Hepatocyte (in vitro differentiated cells): ENCODE measurements around the gene MARK3. TPM values are rescaled to one million over a fixed set of nuclear protein-coding genes. Genes with fewer than 3 reads are reported as not detected.

Source experiments
- DNase-seq: peaks from one replicate; pipeline ENCODE4 v3.0.0-alpha.2; 2016; ENCODE audit warnings: low spot score
- H2AFZ ChIP-seq: fragments of 200-600 bp; sonication (generic); 2 replicates; pipeline ENCODE4 v1.6.0; 2016; ENCODE audit warnings: antibody characterized with exemption, mild to moderate bottlenecking
- H3K27ac ChIP-seq: fragments of 200-600 bp; sonication (generic); 2 replicates; pipeline ENCODE4 v1.5.1; 2016; ENCODE audit warnings: mild to moderate bottlenecking
- H3K27me3 ChIP-seq: fragments of 200-600 bp; sonication (generic); 2 replicates; pipeline ENCODE4 v1.6.1; 2016
- H3K36me3 ChIP-seq: fragments of 200-600 bp; sonication (generic); replicated peaks from 2 replicates; pipeline ENCODE4 v1.5.1; 2016; ENCODE audit warnings: low read depth; ENCODE audit not compliant: insufficient read depth
- H3K4me1 ChIP-seq: fragments of 200-600 bp; sonication (generic); 2 replicates; pipeline ENCODE4 v1.5.1; 2016; ENCODE audit warnings: mild to moderate bottlenecking, moderate library complexity; ENCODE audit not compliant: insufficient read depth
- H3K4me2 ChIP-seq: fragments of 200-600 bp; sonication (generic); 2 replicates; pipeline ENCODE4 v1.6.0; 2016
- H3K4me3 ChIP-seq: fragments of 200-600 bp; sonication (generic); 2 replicates; pipeline ENCODE4 v1.5.1; 2016; ENCODE audit warnings: mild to moderate bottlenecking
- H3K79me2 ChIP-seq: fragments of 200-600 bp; sonication (generic); 2 replicates; pipeline ENCODE4 v1.6.0; 2017; ENCODE audit warnings: mild to moderate bottlenecking
- H3K9me2 ChIP-seq: fragments of 200-600 bp; sonication (generic); replicated peaks from 2 replicates; pipeline ENCODE4 v1.6.0; 2017; ENCODE audit warnings: mild to moderate bottlenecking; ENCODE audit not compliant: insufficient read depth
- H3K9me3 ChIP-seq: fragments of 200-600 bp; sonication (generic); 2 replicates; pipeline ENCODE4 v1.5.1; 2016; ENCODE audit warnings: low read depth, mild to moderate bottlenecking
- H4K20me1 ChIP-seq: fragments of 200-600 bp; sonication (generic); 2 replicates; pipeline ENCODE4 v1.6.0; 2016; ENCODE audit warnings: mild to moderate bottlenecking; ENCODE audit not compliant: insufficient read depth, poor library complexity, severe bottlenecking
- CTCF ChIP-seq: fragments of 200-600 bp; sonication (generic); IDR thresholded peaks from 2 replicates; pipeline ENCODE4 v1.5.1; 2016; ENCODE audit warnings: antibody characterized with exemption, mild to moderate bottlenecking; ENCODE audit not compliant: poor library complexity
- EZH2 ChIP-seq: fragments of 200-600 bp; sonication (generic); IDR thresholded peaks from 2 replicates; pipeline ENCODE4 v1.6.1; 2016; ENCODE audit warnings: antibody characterized with exemption, mild to moderate bottlenecking, borderline replicate concordance
- EZH2phosphoT487 ChIP-seq: fragments of 200-600 bp; sonication (generic); IDR thresholded peaks from one replicate; pipeline ENCODE4 v1.6.1; 2018; ENCODE audit warnings: antibody characterized with exemption, mild to moderate bottlenecking, low read depth, moderate library complexity; ENCODE audit not compliant: unreplicated experiment, severe bottlenecking
- WGBS: methylation state at CpG from one replicate; pipeline ENCODE4 v1.1.6; 2016; ENCODE audit warnings: low lambda C conversion rate; ENCODE audit errors: missing lambda C conversion rate; 5-methylcytosine and 5-hydroxymethylcytosine counted together
- polyA plus RNA-seq: library from polyadenylated mRNA; unstranded; fragments of >200 nt; fragmentation: Nextera tagmentation; extraction: Ambion mirVana; gene quantifications from 2 replicates; pipeline ENCODE4 v1.2.1, GENCODE V29; 2016
- total RNA-seq: library from RNA; depleted of rRNA; stranded (reverse); fragments of >200 nt; gene quantifications from 2 replicates; pipeline ENCODE4 v1.2.3, GENCODE V29; 2014

Gene MARK3
- total and polyA plus RNA-seq, 2 experiments from 2014 or later, result 56.3 to 71.7 TPM

GRCh38 chr14:103503296-103503695 is 118.1 kb downstream of the MARK3 start:
- Histone ChIP-seq H3K36me3 (peaks cover 6% of the 10 kb centered on the region), H3K4me2 (no peak overlapping the region), H2AFZ (no peak overlapping the region), H3K4me1 (no peaks in the 10 kb centered on the region), H3K9me2 (no peaks in the 10 kb centered on the region), H4K20me1 (no peaks in the 10 kb centered on the region), H3K79me2 (peaks cover 2% of the 10 kb centered on the region), H3K27ac (no peak overlapping the region), H3K9me3 (no peaks in the 10 kb centered on the region), H3K27me3 (no peaks in the 10 kb centered on the region), H3K4me3 (no peak overlapping the region)
- no peak for DNase-seq
- TF ChIP-seq EZH2phosphoT487 (no peak), CTCF (no peak), EZH2 (no peak)
- over 99% methylated on average over 12 of the region's 12 CpGs for WGBS

GRCh38 chr14:103504991-103505565 is 119.9 kb downstream of the MARK3 start:
- Histone ChIP-seq H4K20me1 (no peaks in the 10 kb centered on the region), H3K27me3 (no peaks in the 10 kb centered on the region), H3K9me3 (no peaks in the 10 kb centered on the region), H3K4me2 (no peak overlapping the region), H3K4me3 (no peak overlapping the region), H3K36me3 (peaks cover 6% of the 10 kb centered on the region), H3K4me1 (no peaks in the 10 kb centered on the region), H3K79me2 (peaks cover 2% of the 10 kb centered on the region), H2AFZ (no peak overlapping the region), H3K27ac (no peak overlapping the region), H3K9me2 (no peaks in the 10 kb centered on the region)
- no peak for DNase-seq
- TF ChIP-seq CTCF (no peak), EZH2phosphoT487 (no peak), EZH2 (no peak)
- WGBS, result 85% methylated on average over 8 of the region's 8 CpGs

GRCh38 chr14:103507751-103508150 is 122.5 kb downstream of the MARK3 start:
- Histone ChIP-seq H3K4me3 (no peak overlapping the region), H3K4me1 (no peaks in the 10 kb centered on the region), H3K9me2 (no peaks in the 10 kb centered on the region), H2AFZ (no peak overlapping the region), H3K4me2 (no peak overlapping the region), H4K20me1 (no peaks in the 10 kb centered on the region), H3K27ac (no peak overlapping the region), H3K9me3 (no peaks in the 10 kb centered on the region), H3K79me2 (no peaks in the 10 kb centered on the region), H3K36me3 (peaks cover 2% of the 10 kb centered on the region), H3K27me3 (no peaks in the 10 kb centered on the region)
- 95% methylated on average over 3 of the region's 3 CpGs for WGBS
- TF ChIP-seq CTCF, result no peak
- TF ChIP-seq EZH2phosphoT487, result no peak
- TF ChIP-seq EZH2, result no peak
- DNase-seq, result no peak
